ENCODE measurements around the gene RBM38.

DNA sequence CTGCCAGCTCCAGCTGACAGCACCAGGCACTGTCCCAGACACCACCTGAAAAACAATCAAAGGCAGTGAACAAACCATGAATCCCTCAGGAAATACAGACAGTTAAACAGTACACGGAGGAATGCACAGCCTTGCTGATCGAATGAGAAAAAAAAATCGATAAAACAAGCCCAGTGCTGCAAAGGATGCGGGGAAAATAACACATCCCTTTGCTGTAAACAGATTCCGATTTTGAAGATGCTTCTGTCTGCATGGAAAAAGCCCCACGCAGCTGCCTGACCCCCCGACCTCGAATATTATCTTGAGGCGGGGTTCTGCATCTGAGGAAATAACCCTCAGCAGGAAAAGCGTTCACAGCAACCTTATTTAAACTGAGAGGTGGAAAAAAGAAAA, 43.9 kb downstream of the RBM38 start:
- TF ChIP-seq, protein P1, sequence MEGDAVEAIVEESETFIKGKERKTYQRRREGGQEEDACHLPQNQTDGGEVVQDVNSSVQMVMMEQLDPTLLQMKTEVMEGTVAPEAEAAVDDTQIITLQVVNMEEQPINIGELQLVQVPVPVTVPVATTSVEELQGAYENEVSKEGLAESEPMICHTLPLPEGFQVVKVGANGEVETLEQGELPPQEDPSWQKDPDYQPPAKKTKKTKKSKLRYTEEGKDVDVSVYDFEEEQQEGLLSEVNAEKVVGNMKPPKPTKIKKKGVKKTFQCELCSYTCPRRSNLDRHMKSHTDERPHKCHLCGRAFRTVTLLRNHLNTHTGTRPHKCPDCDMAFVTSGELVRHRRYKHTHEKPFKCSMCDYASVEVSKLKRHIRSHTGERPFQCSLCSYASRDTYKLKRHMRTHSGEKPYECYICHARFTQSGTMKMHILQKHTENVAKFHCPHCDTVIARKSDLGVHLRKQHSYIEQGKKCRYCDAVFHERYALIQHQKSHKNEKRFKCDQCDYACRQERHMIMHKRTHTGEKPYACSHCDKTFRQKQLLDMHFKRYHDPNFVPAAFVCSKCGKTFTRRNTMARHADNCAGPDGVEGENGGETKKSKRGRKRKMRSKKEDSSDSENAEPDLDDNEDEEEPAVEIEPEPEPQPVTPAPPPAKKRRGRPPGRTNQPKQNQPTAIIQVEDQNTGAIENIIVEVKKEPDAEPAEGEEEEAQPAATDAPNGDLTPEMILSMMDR (IDR thresholded peaks at IDR 0.05), result no peak
- no peak for TF ChIP-seq POLR2A (IDR thresholded peaks at IDR 0.05)

Data from testis (tissue), 2 donors.